Ovary (tissue), 9 donors: ENCODE results near the gene ABI3. TPM values are rescaled to one million over a fixed set of nuclear protein-coding genes. Genes with fewer than 3 reads are reported as not detected.

Source experiments
- DNase-seq, 5 donors: peaks; one replicate each; pipeline ENCODE4 v3.0.0-alpha.2; 2019 to 2020
- H3K27ac ChIP-seq, 2 donors: fragments of 200-600 bp; one replicate each; pipeline versions ENCODE4 v1.5.1 to v1.8.0; 2019 to 2022
- H3K27me3 ChIP-seq: fragments of 200-600 bp; one replicate; pipeline ENCODE4 v1.8.0; 2022
- H3K36me3 ChIP-seq: fragments of 200-600 bp; sonication (generic); one replicate; pipeline ENCODE4 v1.5.1; 2019
- H3K4me1 ChIP-seq: one replicate; pipeline ENCODE4 v1.8.1; 2013; ENCODE audit warnings: mild to moderate bottlenecking, moderate library complexity; ENCODE audit not compliant: insufficient read depth
- H3K4me3 ChIP-seq: fragments of 200-600 bp; sonication (generic); one replicate; pipeline ENCODE4 v1.5.1; 2017
- H3K9me3 ChIP-seq, 2 donors: fragments of 200-600 bp in 1 of 2; sonication (generic) in 1 of 2; one replicate each; pipeline versions ENCODE4 v1.5.1 to v1.8.1; 2013 to 2019; ENCODE audit warnings: mild to moderate bottlenecking in 1 of 2, moderate library complexity in 1 of 2
- EP300 ChIP-seq: sonication (generic); formaldehyde crosslinking; IDR thresholded peaks from one replicate; pipeline ENCODE4 v1.6.1; 2017; ENCODE audit warnings: antibody characterized with exemption
- POLR2A ChIP-seq: fragments of 450-650 bp; IDR thresholded peaks from one replicate; pipeline ENCODE4 v1.6.1; 2017; ENCODE audit warnings: antibody characterized with exemption, mild to moderate bottlenecking, moderate library complexity
- WGBS, 3 donors: extraction: QIAGEN DNeasy Blood & Tissue Kit in 1 of 3; methylation state at CpG; one replicate each; pipeline versions ENCODE4 v1.1.5 to v1.1.7; 2013 to 2017; 5-methylcytosine and 5-hydroxymethylcytosine counted together
- intact Hi-C, 4 donors: fragments of 100-400 bp; cut with DNase I; formaldehyde crosslinking; loops; one replicate each; pipeline versions ENCODE4 v1.11.0 to v1.15.1; 2022 to 2023
- polyA plus RNA-seq, 2 donors: library from polyadenylated mRNA; stranded (reverse); fragments of 200-250 nt in 1 of 2; fragments of 350-450 nt in 1 of 2; fragmentation: Illumina TruSeq in 1 of 2; extraction: RNeasy Lipid Tissue Mini Kit (QIAGEN cat#74804) in 1 of 2; gene quantifications; one replicate each; pipeline ENCODE4 v1.2.3, GENCODE V29; 2013 to 2014
- total RNA-seq, 7 donors: library from RNA; depleted of rRNA in 2 of 7; stranded (reverse); fragments of >200 nt in 2 of 7; fragmentation: NEBNext Ultra II Directional in 3 of 7; extraction: Animal tissue kit (Norgen Biotek cat#: 25700) in 3 of 7; gene quantifications; one replicate each; pipeline versions ENCODE4 v1.1.0 to v1.2.4, GENCODE V29; 2016 to 2023
- TF ChIP-seq, protein P1 (sequence below), 3 donors: fragments of 450-650 bp in 2 of 3; fragments of 200-600 bp in 1 of 3; IDR thresholded peaks; one replicate each; pipeline versions ENCODE4 v1.5.1 to v1.8.0; 2016 to 2022; ENCODE audit warnings: antibody characterized with exemption in 3 of 3, mild to moderate bottlenecking in 1 of 3
- donor health status: DM: no; HTN: no; CAD: no; lungs with moderate emphysema.
- donor health status: DM: no; HTN: no; CAD: no.
- donor health status: Bipolar disorder and iron deficiency.
- donor health status: DM: yes; HTN: yes; CAD: no.
- donor health status: DM: no; HTN: no; CAD: no.
- donor health status: DM: yes; HTN: yes; CAD: no.

Gene ABI3
- total and polyA plus RNA-seq, 9 donors, result 2.3 to 6.7 (median 4.4) TPM

DNA sequence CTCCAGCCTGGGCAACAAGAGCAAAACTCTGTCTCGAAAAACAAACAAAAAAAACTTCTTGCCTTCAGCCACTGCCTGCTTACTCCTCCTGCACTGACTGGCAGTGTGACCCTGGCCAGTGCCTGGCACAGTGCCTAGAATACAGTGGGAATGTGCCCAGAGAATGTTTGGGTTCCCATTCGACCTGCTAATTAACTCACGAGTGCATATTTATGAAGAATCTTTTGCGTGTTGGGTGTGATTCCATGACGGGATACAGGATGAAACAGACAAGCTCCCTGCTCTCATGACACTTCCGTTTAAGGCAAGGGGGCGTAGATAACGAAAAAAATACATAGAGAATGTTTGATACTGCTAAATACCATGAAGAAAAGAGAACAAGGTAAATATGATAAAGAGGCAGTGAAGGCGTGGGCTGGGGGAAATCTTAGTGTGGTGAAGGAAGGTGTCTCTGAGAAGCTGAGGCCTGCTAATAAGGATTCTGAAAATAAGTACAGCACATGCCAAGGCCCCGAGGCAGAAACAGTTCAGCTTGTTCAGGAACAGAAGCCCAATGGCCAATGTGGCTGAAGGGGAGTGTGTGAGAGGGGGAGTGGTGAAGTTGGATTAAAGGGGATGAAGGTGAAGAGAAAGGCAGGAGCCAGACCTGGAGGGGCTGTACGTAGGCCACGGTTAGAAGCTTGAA is 4.3 kb downstream of the ABI3 start:
- Histone ChIP-seq H3K27me3 (no peaks in the 10 kb centered on the region), H3K9me3 (no peaks in the 10 kb centered on the region), H3K27ac (no peak overlapping the region), H3K4me3 (no peak overlapping the region), H3K4me1 (peaks cover 3% of the 10 kb centered on the region), H3K36me3 (no peaks in the 10 kb centered on the region)
- TF ChIP-seq POLR2A (no peak), EP300 (no peak)
- no peak for DNase-seq
- WGBS, 3 donors, result 45 to 53% (median 47%) methylated on average over 12 of the region's 12 CpGs
- intact Hi-C loops, result no loop called here

DNA sequence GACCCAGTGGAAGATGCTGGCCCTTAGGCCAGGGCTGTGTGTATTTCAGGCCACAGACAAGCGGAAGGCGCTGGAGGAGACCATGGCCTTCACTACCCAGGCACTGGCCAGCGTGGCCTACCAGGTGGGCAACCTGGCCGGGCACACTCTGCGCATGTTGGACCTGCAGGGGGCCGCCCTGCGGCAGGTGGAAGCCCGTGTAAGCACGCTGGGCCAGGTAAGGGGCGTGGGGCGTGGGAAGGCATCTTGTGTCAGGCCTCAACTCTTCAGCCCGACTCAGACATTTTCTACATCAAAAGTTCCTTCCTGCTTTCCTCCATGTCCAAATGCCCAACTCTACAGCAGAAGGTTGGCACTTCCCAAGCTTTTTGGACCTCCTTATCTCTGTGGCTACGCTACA is 6.0 kb downstream of the ABI3 start:
- no peak for DNase-seq
- Histone ChIP-seq H3K9me3 (no peaks in the 10 kb centered on the region), H3K4me1 (no peaks in the 10 kb centered on the region), H3K4me3 (no peak overlapping the region), H3K27ac (no peak overlapping the region), H3K27me3 (no peaks in the 10 kb centered on the region), H3K36me3 (no peaks in the 10 kb centered on the region)
- 86 to 94% (median 89%) methylated on average over 13 of the region's 13 CpGs for WGBS, 3 donors
- TF ChIP-seq, protein P1, sequence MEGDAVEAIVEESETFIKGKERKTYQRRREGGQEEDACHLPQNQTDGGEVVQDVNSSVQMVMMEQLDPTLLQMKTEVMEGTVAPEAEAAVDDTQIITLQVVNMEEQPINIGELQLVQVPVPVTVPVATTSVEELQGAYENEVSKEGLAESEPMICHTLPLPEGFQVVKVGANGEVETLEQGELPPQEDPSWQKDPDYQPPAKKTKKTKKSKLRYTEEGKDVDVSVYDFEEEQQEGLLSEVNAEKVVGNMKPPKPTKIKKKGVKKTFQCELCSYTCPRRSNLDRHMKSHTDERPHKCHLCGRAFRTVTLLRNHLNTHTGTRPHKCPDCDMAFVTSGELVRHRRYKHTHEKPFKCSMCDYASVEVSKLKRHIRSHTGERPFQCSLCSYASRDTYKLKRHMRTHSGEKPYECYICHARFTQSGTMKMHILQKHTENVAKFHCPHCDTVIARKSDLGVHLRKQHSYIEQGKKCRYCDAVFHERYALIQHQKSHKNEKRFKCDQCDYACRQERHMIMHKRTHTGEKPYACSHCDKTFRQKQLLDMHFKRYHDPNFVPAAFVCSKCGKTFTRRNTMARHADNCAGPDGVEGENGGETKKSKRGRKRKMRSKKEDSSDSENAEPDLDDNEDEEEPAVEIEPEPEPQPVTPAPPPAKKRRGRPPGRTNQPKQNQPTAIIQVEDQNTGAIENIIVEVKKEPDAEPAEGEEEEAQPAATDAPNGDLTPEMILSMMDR (IDR thresholded peaks at IDR 0.05), result no peak
- TF ChIP-seq EP300, result no peak
- no peak for TF ChIP-seq POLR2A
- intact Hi-C loops, result no loop called here

DNA sequence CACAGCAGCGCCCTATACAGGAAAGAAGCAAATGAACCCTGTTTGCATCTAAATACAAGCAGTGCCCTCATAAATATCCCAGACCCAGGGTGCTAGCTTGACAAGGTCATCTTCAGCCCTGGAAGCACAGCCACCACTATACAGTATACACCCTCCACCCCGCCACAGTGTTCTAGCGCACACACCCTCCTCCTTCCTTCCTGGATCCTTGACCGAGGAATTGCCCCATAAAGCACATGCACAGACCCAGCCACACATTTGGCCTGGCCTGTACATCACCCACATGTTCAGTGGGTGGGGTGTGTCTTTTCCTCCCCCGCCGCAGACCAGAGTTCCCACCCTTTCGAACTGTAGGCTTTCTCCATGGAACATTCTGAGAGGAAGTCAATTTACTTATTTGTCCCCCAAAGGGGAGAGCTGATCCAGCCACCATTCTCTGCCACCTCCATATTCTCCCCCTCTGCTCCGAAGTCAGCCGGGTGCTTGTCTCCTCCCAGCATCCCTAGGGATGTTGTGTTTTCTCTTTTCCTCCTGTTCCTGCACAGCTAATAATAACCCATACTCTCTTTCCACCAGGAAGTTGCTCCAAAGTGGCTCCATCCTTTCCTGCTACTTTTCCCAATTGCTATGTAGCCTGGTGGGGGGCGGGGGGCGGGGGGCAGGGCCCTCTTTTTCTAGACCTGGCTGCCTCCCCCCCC is 6.6 kb downstream of the ABI3 start:
- intact Hi-C loops, result no loop called here
- Histone ChIP-seq H3K27ac (no peak overlapping the region), H3K9me3 (no peaks in the 10 kb centered on the region), H3K4me3 (no peak overlapping the region), H3K4me1 (no peaks in the 10 kb centered on the region), H3K36me3 (no peaks in the 10 kb centered on the region), H3K27me3 (no peaks in the 10 kb centered on the region)
- TF ChIP-seq POLR2A, result no peak
- TF ChIP-seq, protein P1 (IDR thresholded peaks at IDR 0.05), result no peak
- no peak for TF ChIP-seq EP300
- DNase-seq, result no peak
- 65 to 69% (median 67%) methylated on average over 11 of the region's 11 CpGs for WGBS, 3 donors

DNA sequence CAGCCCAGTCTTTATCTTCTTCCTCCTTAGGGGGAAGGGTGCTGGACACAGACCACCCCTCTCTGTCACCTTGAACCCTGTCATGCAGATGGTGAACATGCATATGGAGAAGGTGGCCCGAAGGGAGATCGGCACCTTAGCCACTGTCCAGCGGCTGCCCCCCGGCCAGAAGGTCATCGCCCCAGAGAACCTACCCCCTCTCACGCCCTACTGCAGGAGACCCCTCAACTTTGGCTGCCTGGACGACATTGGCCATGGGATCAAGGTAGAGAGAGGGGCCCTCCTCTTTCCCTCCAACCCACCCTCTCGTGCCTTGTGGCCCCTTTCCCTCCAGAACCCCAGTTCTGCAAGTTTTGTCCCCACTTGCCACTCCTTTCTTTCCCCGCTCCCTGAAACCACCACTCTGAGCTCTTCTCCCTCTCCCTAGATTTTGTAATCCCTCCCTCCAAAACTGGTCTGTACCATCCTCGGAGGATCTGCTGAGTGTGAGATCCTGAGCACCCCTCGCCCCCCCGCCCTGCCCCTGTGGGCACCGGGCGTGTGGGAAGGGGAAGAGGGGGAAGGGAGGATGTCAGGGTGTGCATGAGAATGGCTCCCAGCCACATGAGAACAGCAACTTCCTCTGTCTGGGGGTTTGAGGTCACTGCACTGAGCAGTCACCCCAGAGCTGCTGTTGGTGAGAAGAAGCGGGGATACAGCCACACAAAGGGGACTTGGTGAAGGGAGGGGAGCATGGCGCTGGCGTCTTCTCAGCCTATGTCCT is 7.3 kb downstream of the ABI3 start:
- no peak for DNase-seq
- no peak overlapping the region for H3K27ac ChIP-seq
- WGBS, 3 donors, result 78 to 81% (median 81%) methylated on average over 17 of the region's 17 CpGs
- no peaks in the 10 kb centered on the region for H3K4me1 ChIP-seq
- no peak for TF ChIP-seq POLR2A
- TF ChIP-seq, protein P1 (IDR thresholded peaks at IDR 0.05), result no peak
- no peak for TF ChIP-seq EP300
- H3K9me3 ChIP-seq, result no peaks in the 10 kb centered on the region
- no peaks in the 10 kb centered on the region for H3K27me3 ChIP-seq
- intact Hi-C loops, result no loop called here
- H3K4me3 ChIP-seq, result no peak overlapping the region
- H3K36me3 ChIP-seq, result no peaks in the 10 kb centered on the region
